ENCODE measurements around the gene GRSF1. TPM values are rescaled to one million over a fixed set of nuclear protein-coding genes. Genes with fewer than 3 reads are reported as not detected.
"Not testable (repeated sequence)": the region's sequence is repeated elsewhere in the genome, so short reads cannot be mapped to it uniquely, and the experiment has no call there.

The GRSF1 gene
- total RNA-seq, 1 donor from 2014 or later: 78.5 TPM

DNA sequence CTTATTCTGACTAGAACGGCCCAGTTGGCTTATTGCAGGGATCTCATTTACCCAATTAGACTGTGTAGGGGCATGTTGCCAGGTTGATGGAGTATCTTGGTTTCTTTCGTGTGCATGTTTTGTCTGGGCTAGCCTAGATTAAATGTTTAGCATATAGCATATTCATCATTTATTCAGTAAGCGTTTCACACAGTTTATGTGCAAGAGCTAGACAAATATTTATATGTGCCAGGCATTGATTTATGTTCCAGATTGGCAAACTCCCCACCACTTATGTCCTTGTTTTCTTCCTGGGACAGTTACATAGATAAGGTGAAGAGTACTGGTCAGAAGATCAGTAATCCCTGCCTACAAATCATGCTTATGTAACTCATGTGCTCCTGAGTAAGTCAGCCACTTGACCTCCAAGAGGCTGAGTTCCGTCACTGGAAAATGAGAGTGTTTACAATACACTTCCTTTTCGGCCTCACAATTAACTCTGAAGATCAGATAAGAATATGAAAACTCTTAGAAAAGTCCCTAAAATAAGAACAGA lies 60.7 kb downstream of the GRSF1 start:
- Mint-ChIP-seq H3K27me3 (ENCODE audit: low read depth) (no peaks in the 10 kb centered on the region), H3K4me1 (peaks cover 1% of the 10 kb centered on the region), H3K36me3 (peaks cover 18% of the 10 kb centered on the region), H3K4me3 (no peak overlapping the region), H3K9me3 (no peaks in the 10 kb centered on the region), H3K27ac (peak overlapping the region; percentile 24)
- TF ChIP-seq, protein P1, sequence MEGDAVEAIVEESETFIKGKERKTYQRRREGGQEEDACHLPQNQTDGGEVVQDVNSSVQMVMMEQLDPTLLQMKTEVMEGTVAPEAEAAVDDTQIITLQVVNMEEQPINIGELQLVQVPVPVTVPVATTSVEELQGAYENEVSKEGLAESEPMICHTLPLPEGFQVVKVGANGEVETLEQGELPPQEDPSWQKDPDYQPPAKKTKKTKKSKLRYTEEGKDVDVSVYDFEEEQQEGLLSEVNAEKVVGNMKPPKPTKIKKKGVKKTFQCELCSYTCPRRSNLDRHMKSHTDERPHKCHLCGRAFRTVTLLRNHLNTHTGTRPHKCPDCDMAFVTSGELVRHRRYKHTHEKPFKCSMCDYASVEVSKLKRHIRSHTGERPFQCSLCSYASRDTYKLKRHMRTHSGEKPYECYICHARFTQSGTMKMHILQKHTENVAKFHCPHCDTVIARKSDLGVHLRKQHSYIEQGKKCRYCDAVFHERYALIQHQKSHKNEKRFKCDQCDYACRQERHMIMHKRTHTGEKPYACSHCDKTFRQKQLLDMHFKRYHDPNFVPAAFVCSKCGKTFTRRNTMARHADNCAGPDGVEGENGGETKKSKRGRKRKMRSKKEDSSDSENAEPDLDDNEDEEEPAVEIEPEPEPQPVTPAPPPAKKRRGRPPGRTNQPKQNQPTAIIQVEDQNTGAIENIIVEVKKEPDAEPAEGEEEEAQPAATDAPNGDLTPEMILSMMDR (IDR thresholded peaks at IDR 0.05; ENCODE audit: unreplicated experiment): no peak
- DNase-seq (ENCODE audit: low spot score in 2 of 2, unreplicated experiment in 2 of 2): no peak

DNA sequence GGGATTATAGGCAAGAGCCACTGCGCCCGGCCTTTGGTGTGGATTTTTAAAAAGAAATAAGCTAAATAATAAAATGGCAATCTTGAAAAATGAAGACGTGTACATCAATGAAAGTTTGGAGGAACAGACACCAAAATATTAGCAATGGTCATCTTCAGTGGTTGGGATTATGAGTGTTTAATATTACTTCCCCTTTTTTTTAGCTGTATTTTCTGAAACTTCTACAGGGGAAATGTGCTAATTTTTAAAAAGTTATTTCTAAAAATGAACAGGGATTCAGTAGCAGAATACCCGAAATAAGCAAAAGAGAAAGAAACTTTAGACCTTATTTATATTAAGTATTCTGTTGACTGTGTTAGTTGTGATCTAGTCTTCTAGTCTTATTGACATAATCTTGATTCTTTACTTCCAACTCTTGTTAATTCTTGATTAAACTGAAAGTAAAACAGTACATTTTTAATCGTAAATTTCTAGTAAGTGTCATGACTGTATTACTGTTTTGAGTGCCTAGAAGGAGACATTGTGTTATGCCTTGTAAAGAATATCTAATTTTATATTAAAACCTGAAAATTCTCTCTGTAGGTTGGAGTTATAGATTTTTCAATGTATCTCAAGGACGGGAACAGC lies 66.6 kb downstream of the GRSF1 start:
- peaks cover 20% of the 10 kb centered on the region for H3K36me3 Mint-ChIP-seq
- TF ChIP-seq, protein P1 (IDR thresholded peaks at IDR 0.05; ENCODE audit: unreplicated experiment): no peak
- no peaks in the 10 kb centered on the region for H3K27me3 Mint-ChIP-seq (ENCODE audit: low read depth)
- H3K4me1 Mint-ChIP-seq: no peaks in the 10 kb centered on the region
- H3K9me3 Mint-ChIP-seq: no peaks in the 10 kb centered on the region
- no peak overlapping the region for H3K4me3 Mint-ChIP-seq
- DNase-seq (ENCODE audit: low spot score in 2 of 2, unreplicated experiment in 2 of 2): no peak
- no peak overlapping the region for H3K27ac Mint-ChIP-seq

DNA sequence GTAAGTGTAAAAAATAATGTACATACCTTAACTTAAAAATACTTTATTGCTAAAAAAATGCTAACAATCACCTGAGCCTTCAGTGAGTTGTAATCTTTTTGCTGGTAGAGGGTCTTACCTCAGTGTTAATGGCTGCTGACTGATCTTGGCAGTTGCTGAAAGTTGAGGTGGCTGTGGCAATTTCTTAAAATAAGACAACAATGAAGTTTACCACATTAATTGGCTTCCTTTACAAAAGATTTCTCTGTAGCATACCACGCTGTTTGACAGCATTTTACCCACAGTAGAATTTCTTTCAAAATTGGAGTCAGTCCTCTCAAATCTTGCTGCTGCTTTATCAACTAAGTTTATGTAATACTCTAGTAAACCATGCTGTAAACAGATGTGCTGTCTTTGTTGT lies 70.3 kb downstream of the GRSF1 start:
- not testable (repeated sequence) for H3K27ac Mint-ChIP-seq; H3K27me3 Mint-ChIP-seq (ENCODE audit: low read depth); H3K9me3 Mint-ChIP-seq; H3K4me3 Mint-ChIP-seq; DNase-seq (ENCODE audit: low spot score in 2 of 2, unreplicated experiment in 2 of 2); H3K4me1 Mint-ChIP-seq
- peaks cover 32% of the 10 kb centered on the region for H3K36me3 Mint-ChIP-seq

DNA sequence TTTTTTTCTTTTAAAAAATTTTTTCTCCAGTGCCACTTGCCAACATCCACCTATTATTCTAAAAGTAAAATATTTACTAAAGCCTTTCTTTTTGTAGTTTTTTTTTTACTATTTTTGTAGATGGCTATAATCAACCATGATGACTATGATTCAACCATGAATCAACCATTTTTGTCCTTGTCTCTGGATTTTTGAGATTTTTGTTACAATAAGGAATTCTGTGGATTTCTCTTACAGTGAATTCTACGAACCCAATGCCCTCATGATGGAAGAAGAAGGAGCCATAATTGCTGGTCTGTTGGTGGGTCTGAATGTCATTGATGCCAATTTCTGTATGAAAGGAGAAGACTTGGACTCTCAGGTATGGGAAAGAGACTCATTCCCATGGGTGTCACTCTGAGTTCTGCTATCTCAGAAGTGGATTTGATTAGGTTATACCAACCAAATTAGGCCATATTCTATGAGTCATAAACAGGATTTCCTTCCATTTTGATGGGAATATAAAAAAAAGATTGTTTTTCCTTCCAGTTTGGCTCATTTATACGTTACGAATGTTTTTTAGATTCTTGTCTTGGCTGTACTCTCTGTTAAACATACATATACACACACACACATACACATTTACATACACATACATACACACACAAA lies 71.3 kb downstream of the GRSF1 start:
- DNase-seq (ENCODE audit: low spot score in 2 of 2, unreplicated experiment in 2 of 2): no peak
- H3K4me1 Mint-ChIP-seq: no peaks in the 10 kb centered on the region
- peaks cover 8% of the 10 kb centered on the region for H3K9me3 Mint-ChIP-seq
- H3K27ac Mint-ChIP-seq: no peak overlapping the region
- H3K4me3 Mint-ChIP-seq: no peak overlapping the region
- H3K27me3 Mint-ChIP-seq (ENCODE audit: low read depth): no peaks in the 10 kb centered on the region
- peaks cover 41% of the 10 kb centered on the region for H3K36me3 Mint-ChIP-seq
- TF ChIP-seq, protein P1 (IDR thresholded peaks at IDR 0.05; ENCODE audit: unreplicated experiment): no peak

Other genes with a start within 250 kb of the GRSF1 start
- 0.14 to 0.36 TPM (median 0.22 TPM) in 3 replicates for gene AMBN, start 247.6 kb downstream of the GRSF1 start, total RNA-seq
- gene ENAM, start 211.1 kb downstream of the GRSF1 start, total RNA-seq: not detected in 3 replicates
- 0.16 to 0.47 TPM (median 0.18 TPM) in 3 replicates for gene JCHAIN, start 173.4 kb downstream of the GRSF1 start, total RNA-seq
- 28.0 to 30.4 TPM (median 29.6 TPM) in 3 replicates for gene UTP3, start 151.4 kb downstream of the GRSF1 start, total RNA-seq
- 96.0 to 101 TPM (median 96.6 TPM) in 3 replicates for gene RUFY3, start 117.9 kb downstream of the GRSF1 start, total RNA-seq
- 35.3 to 36.9 TPM (median 36.2 TPM) in 3 replicates for gene MOB1B, start 62.5 kb upstream of the GRSF1 start, total RNA-seq
- 12.7 to 14.1 TPM (median 13.9 TPM) in 3 replicates for gene DCK, start 153.8 kb upstream of the GRSF1 start, total RNA-seq